GM12864 (cell line): ENCODE measurements around the gene ARMC9.

Experiments used
- DNase-seq: peaks from one replicate; pipeline ENCODE4 v3.0.0-alpha.2; 2011; ENCODE audit warnings: low read depth
- H3K4me3 ChIP-seq: 2 replicates; pipeline ENCODE4 v1.5.1; 2011; ENCODE audit warnings: mild to moderate bottlenecking, low read depth, low read length, control low read depth
- TF ChIP-seq, protein P1 (sequence below): IDR thresholded peaks from 2 replicates; pipeline ENCODE4 v1.5.1; 2011; ENCODE audit warnings: low read depth, mild to moderate bottlenecking, moderate library complexity, low read length, control low read depth, inconsistent platforms; ENCODE audit errors: missing control alignments

Gene ARMC9

DNA sequence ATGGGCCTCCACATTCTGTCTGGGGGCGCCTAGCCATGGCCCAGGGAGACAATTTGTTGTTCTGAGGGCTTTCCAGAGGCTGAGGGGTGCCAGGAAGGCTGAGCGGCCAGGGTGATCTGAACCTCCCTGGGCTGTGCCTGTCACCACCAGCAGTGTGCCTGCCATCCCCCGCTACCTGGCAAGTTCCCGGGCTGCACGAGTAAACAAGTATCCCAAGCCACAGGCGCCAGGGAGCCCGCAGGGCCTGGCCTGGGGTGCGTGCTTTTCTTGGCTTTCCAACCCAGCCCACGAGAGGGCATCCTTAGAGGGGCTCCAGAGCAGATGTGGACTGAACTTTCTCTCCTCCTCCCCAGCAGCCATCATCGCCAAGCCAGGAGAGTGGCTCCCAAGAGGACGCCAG, 162.0 kb downstream of the ARMC9 start:
- no peak overlapping the region for H3K4me3 ChIP-seq
- no peak for DNase-seq
- TF ChIP-seq, protein P1, sequence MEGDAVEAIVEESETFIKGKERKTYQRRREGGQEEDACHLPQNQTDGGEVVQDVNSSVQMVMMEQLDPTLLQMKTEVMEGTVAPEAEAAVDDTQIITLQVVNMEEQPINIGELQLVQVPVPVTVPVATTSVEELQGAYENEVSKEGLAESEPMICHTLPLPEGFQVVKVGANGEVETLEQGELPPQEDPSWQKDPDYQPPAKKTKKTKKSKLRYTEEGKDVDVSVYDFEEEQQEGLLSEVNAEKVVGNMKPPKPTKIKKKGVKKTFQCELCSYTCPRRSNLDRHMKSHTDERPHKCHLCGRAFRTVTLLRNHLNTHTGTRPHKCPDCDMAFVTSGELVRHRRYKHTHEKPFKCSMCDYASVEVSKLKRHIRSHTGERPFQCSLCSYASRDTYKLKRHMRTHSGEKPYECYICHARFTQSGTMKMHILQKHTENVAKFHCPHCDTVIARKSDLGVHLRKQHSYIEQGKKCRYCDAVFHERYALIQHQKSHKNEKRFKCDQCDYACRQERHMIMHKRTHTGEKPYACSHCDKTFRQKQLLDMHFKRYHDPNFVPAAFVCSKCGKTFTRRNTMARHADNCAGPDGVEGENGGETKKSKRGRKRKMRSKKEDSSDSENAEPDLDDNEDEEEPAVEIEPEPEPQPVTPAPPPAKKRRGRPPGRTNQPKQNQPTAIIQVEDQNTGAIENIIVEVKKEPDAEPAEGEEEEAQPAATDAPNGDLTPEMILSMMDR: no peak

DNA sequence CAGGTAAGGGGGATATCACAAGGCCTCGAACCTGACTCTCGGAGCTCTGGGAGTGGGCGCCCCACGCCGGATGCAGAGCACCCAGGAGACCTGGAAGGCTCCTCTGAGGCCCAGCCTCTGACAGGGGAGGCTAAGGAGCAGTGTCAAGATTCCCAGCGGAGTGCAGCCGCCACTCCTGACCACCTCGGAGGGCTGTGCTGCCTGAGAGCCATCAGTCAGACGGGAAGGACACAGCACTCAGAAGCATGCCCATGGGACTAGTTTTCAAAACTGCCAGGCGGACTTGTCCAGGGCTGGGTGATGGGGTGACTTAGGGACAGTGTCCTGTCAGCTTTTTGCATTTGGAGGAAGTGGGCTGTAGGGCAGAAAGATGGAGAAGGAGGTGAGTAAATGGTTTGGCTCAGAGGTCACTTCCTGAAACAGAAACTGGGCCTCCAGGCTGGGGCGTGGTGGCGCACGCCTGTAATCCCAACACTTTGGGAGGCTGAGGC, 162.5 kb downstream of the ARMC9 start:
- TF ChIP-seq, protein P1: no peak
- DNase-seq: no peak
- H3K4me3 ChIP-seq: no peak overlapping the region

DNA sequence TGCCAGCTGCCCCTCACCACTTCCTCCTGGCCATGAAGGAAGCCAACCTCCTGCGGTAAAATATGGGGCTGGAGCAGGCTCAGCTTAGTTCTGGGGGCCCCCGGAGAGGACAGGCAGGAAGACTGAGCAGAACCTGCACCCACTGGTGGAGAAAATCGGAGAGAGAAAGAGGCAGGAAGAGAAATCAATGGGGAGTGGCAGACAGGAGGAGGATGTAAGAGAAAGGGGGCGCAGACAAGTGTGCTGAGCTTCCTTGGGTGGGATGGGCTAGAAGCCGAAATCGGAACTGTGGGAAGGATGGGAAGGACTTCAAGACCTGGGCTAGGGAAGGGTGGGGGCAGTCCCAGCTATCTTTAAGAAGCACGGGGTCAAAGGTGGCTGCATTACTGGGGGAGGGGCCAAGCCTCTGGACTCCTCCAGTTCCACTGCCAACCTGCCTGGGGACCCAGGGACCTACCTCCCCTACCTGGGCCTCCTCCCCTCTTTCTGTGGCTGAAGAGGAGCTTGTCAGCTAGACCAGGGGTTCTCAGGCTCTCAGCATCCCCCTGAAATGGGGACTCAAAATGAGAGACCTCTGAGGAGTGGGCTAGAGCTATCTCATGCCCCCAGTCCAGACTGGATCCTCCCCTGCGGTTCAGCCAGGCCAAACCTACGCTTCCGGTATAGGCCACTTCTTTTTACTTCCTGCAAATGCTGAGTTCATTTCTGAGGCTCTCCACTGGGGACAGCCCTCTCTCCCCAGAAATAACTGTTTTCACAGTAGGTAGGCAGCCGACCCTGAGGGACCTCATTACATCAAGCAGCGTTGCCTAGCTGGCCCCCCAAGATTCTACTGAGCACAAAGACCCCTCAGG, 163.5 kb downstream of the ARMC9 start:
- DNase-seq: peak; percentile 52
- no peak overlapping the region for H3K4me3 ChIP-seq
- TF ChIP-seq, protein P1: peak; percentile 54

DNA sequence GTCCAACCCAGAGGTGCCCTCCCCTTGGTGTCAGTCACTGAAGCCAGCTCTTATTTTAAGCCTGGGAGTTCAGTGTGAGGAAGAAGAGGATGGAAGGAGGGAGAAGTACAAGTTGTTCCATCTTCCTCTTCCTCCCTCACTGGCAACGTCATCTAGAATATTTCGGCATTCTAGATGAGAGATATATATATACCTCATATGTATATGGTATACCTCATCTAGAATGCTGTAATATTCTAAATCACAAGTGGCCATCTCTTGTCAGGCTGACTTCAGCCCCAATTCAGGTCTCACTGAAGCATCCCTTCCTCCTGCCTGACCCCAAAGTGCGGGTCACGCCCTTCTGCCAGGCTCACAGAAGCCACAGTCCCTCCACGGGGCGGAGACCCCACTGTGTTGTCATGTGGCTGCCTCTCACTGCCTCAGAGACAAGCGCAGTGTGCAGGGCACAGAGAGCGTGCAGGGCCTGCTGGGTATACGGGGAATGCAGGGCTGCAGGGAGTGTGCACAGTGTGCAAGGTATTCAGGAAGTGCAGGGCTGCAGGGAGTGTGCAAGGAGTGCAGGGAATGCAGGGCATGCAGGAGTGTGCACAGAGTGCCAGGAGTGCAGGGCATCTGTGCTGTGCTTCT, 164.2 kb downstream of the ARMC9 start:
- TF ChIP-seq, protein P1: peak; percentile 4
- no peak for DNase-seq
- no peak overlapping the region for H3K4me3 ChIP-seq

DNA sequence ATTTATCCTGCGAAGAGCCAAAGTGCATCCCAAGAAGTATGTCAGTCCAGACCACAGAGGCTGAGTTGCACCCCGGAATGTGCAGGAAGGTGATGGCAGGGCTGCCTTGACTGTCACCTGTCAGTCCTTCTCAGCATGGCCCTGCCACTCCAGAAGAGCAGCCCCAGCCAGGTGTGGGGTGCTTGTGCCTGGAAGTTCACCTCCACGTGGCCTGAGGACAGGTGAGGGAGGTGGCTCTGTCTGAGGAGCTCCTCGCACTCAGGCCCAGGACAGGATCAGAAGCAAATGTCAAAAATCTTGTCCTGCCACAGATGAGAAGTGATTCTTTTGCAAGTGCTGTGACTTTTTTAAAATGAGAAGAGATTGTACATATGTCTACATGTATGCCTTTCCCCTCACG, 165.6 kb downstream of the ARMC9 start:
- TF ChIP-seq, protein P1: no peak
- no peak for DNase-seq
- H3K4me3 ChIP-seq: no peak overlapping the region

- H3K4me3 ChIP-seq: no peak overlapping the region
- TF ChIP-seq, protein P1: no peak
- no peak for DNase-seq
Measured at GRCh38 chr2:231364961-231365810, 166.8 kb downstream of the ARMC9 start.
